CD4-positive, CD25-positive, alpha-beta regulatory T cell (primary cell): ENCODE measurements around the gene PNKD. TPM values are rescaled to one million over a fixed set of nuclear protein-coding genes. Genes with fewer than 3 reads are reported as not detected.

Experiments
- ATAC-seq, 2 donors: fragments of 150-1000 bp; cut with Tn5 transposase; one replicate each; pipeline ENCODE4 v1.10.0; 2021; ENCODE audit warnings: low read depth in 2 of 2, moderate number of reproducible peaks in 2 of 2, moderate library complexity in 1 of 2
- DNase-seq, 3 donors: peaks; one replicate each; pipeline versions ENCODE4 v3.0.0 to v3.0.0-alpha.2; 2012 to 2022; ENCODE audit warnings: mixed read lengths in 1 of 3
- H3K27ac ChIP-seq: one replicate; pipeline ENCODE4 v1.7.0; 2013; ENCODE audit warnings: mild to moderate bottlenecking, low read length; ENCODE audit not compliant: insufficient read depth, poor library complexity, severe bottlenecking
- H3K27me3 ChIP-seq: one replicate; pipeline ENCODE4 v1.7.0; 2013; ENCODE audit warnings: low read length; ENCODE audit not compliant: control insufficient read depth, insufficient read depth
- H3K36me3 ChIP-seq: one replicate; pipeline ENCODE4 v1.7.0; 2013; ENCODE audit warnings: mild to moderate bottlenecking, low read length, moderate library complexity; ENCODE audit not compliant: control insufficient read depth, insufficient read depth
- H3K4me1 ChIP-seq: 2 replicates; pipeline ENCODE4 v1.7.0; 2013; ENCODE audit warnings: mild to moderate bottlenecking, low read length; ENCODE audit not compliant: insufficient read depth, control insufficient read depth, poor library complexity, severe bottlenecking
- H3K4me3 ChIP-seq: one replicate; pipeline ENCODE4 v1.7.0; 2013; ENCODE audit warnings: low read depth, mild to moderate bottlenecking, low read length, moderate library complexity
- H3K9me3 ChIP-seq, 2 experiments: 1 replicate in 1 of 2; 2 replicates in 1 of 2; pipeline ENCODE4 v1.7.0; 2013; ENCODE audit warnings: low read length in 2 of 2, mild to moderate bottlenecking in 1 of 2, moderate library complexity in 1 of 2; ENCODE audit not compliant: control insufficient read depth in 2 of 2
- H3K27ac Mint-ChIP-seq, 3 donors: one replicate each; pipeline ENCODE4 v1.8.0; 2020 to 2022; ENCODE audit warnings: mild to moderate bottlenecking in 3 of 3, mixed read lengths in 3 of 3, moderate library complexity in 2 of 3
- H3K27me3 Mint-ChIP-seq: one replicate; pipeline ENCODE4 v1.8.0; 2022; ENCODE audit warnings: mild to moderate bottlenecking, mixed read lengths
- H3K36me3 Mint-ChIP-seq: one replicate; pipeline ENCODE4 v1.8.0; 2020; ENCODE audit warnings: mixed read lengths
- H3K4me1 Mint-ChIP-seq, 4 donors: one replicate each; pipeline ENCODE4 v1.8.0; 2020 to 2022; ENCODE audit warnings: mixed read lengths in 4 of 4, mild to moderate bottlenecking in 1 of 4
- H3K4me3 Mint-ChIP-seq, 4 donors: one replicate each; pipeline ENCODE4 v1.8.0; 2020 to 2022; ENCODE audit warnings: mild to moderate bottlenecking in 4 of 4, mixed read lengths in 4 of 4, moderate library complexity in 3 of 4
- H3K9me3 Mint-ChIP-seq, 7 donors: one replicate each; pipeline ENCODE4 v1.8.0; 2020 to 2022; ENCODE audit warnings: mixed read lengths in 7 of 7, mild to moderate bottlenecking in 3 of 7, moderate library complexity in 2 of 7
- polyA plus RNA-seq, 4 donors: library from polyadenylated mRNA; unstranded; fragments of 300-500 nt; fragmentation: Illumina TruSeq; gene quantifications; one replicate each; pipeline ENCODE4 v1.2.3, GENCODE V29; 2021
- total RNA-seq: library from RNA; stranded (reverse); gene quantifications from one replicate; pipeline ENCODE4 v1.2.3, GENCODE V29; 2022

PNKD gene
- total and polyA plus RNA-seq, 5 donors from 2014 or later = 21.9 to 107 (median 98.0) TPM

DNA sequence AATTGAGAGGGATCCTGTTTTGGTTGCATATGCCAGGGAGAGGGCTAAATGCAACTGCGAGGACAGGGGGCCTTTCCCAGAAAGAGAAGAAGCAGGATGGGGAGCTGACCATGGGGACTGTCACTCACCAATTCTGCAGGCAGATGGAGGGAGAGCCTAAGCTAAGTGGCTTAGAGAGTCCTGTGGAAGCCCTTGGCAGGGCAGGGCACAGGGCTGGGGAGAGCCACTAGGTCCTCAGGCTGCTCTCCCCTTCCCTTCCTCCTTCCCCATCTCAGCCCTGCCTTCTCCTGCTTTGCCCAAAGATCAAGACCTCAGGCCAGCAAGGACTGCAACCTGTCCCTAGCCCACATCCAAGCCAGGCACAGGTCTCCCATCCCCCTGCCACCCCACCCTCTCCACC, 62.0 kb downstream of the PNKD start:
- DNase-seq (no peak), ATAC-seq (no peak)
- peak overlapping the region in 1 of 4 donors; percentile 54 for H3K4me3 Mint-ChIP-seq
- Histone ChIP-seq H3K27me3 (no peaks in the 10 kb centered on the region), H3K4me3 (no peak overlapping the region), H3K9me3 (no peaks in the 10 kb centered on the region), H3K27ac (no peak overlapping the region), H3K36me3 (no peaks in the 10 kb centered on the region), H3K4me1 (peaks cover 4% of the 10 kb centered on the region)
- peaks cover 4% of the 10 kb centered on the region for H3K27me3 Mint-ChIP-seq
- H3K36me3 Mint-ChIP-seq = no peaks in the 10 kb centered on the region
- peaks cover 0 to 6% (median 1%) of the 10 kb centered on the region in 4 donors for H3K4me1 Mint-ChIP-seq
- peaks cover 0 to 3% (median 0%) of the 10 kb centered on the region in 7 donors for H3K9me3 Mint-ChIP-seq
- no peak overlapping the region for H3K27ac Mint-ChIP-seq

DNA sequence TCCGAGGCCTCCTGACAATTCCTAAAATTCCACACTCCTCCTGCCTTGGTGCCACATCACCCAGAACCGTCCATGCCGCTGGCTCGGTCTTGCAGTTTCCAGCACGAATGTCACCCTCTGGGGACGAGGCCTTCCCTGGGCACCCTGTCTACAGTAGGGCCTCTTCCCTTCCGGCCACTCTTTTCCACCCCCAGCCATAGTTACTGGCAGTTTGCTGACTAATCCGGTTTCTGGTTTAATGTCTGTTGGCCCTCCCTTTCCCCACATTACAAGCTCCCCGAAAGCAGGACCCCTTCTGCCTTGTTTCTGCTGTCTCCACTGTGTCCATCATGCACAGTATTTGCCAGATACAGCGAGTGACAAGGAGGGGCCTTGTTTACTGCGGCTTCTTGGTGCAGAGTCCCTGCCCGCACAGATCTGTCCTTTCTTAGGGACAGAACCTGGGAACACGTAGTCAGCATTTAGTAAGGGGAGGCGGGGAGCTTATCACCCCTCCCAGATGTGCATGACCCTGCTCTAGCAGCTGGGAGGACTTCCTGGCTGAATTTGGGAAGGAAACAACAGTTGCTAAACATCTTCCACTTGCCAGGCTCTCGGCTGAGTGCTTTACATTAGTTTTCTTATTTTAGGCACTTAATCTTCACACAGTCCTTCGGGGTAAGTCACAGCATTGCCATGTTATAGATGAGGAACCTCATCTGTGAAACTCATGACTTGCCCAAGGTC, 62.8 kb downstream of the PNKD start:
- Histone ChIP-seq H3K4me3 (no peak overlapping the region), H3K4me1 (peaks cover 4% of the 10 kb centered on the region), H3K9me3 (no peaks in the 10 kb centered on the region), H3K36me3 (no peaks in the 10 kb centered on the region), H3K27me3 (no peaks in the 10 kb centered on the region), H3K27ac (no peak overlapping the region)
- H3K4me3 Mint-ChIP-seq = no peak overlapping the region
- H3K4me1 Mint-ChIP-seq = peaks cover 0 to 3% (median 0%) of the 10 kb centered on the region in 4 donors
- H3K27ac Mint-ChIP-seq = peak overlapping the region in 1 of 3 donors; percentile 57
- peaks cover 0 to 3% (median 0%) of the 10 kb centered on the region in 7 donors for H3K9me3 Mint-ChIP-seq
- peaks cover under 1% of the 10 kb centered on the region for H3K27me3 Mint-ChIP-seq
- ATAC-seq = no peak
- no peaks in the 10 kb centered on the region for H3K36me3 Mint-ChIP-seq
- no peak for DNase-seq

DNA sequence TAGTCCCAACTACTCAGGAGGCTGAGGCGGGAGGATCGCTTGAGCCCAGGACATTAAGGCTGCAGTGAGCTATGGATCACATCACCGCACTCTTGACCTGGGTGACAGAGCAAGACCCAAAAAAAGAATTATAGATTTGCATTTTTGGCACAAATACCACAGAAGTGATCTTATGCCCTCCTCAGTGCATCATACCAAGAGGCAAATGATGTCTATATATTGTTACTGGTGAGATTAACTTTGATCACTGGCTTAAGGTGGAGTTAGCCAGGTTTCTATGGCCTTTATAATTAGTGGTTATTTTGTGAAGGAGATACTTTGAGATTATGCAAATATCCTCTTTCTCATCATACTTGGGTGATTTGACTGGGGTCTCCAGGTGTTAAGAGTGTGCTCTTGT, 64.2 kb downstream of the PNKD start:
- Histone ChIP-seq H3K27me3 (no peaks in the 10 kb centered on the region), H3K4me1 (peaks cover 4% of the 10 kb centered on the region), H3K9me3 (no peaks in the 10 kb centered on the region), H3K4me3 (no peak overlapping the region), H3K27ac (no peak overlapping the region), H3K36me3 (no peaks in the 10 kb centered on the region)
- no peak for DNase-seq
- H3K36me3 Mint-ChIP-seq = no peaks in the 10 kb centered on the region
- no peak for ATAC-seq
- H3K4me1 Mint-ChIP-seq = peaks cover 0 to 3% (median 0%) of the 10 kb centered on the region in 4 donors
- H3K27me3 Mint-ChIP-seq = no peaks in the 10 kb centered on the region
- H3K4me3 Mint-ChIP-seq = no peak overlapping the region
- no peak overlapping the region for H3K27ac Mint-ChIP-seq
- H3K9me3 Mint-ChIP-seq = peaks cover 0 to 3% (median 0%) of the 10 kb centered on the region in 7 donors

DNA sequence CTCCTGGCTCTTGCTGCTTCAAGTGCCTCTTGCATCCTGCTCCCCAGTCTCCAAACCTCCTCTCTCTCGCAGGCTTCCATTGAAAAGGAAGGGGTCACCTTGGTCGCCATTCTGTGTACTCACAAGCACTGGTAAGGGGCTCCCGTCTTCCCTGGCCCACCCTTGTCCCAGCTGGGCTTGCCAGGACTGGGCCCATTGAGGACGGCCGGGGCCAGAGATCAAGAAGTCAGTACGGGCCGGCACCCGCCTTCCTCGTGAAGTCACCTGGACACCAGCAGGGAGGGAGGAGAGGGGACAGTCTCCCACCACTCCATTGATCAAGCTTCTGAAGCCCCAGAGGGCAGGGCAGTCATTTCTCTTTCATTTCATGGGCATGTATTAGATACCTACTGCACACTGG, 70.3 kb downstream of the PNKD start:
- Mint-ChIP-seq H3K36me3 (no peaks in the 10 kb centered on the region), H3K27ac (peak overlapping the region in 1 of 3 donors; percentile 17), H3K9me3 (peaks cover 0 to 1% (median 0%) of the 10 kb centered on the region in 7 donors), H3K4me3 (no peak overlapping the region), H3K4me1 (peaks cover 0 to 2% (median 0%) of the 10 kb centered on the region in 4 donors), H3K27me3 (peaks cover 7% of the 10 kb centered on the region)
- H3K27me3 ChIP-seq = no peaks in the 10 kb centered on the region
- H3K4me3 ChIP-seq = no peak overlapping the region
- no peak for ATAC-seq
- no peak overlapping the region for H3K27ac ChIP-seq
- H3K36me3 ChIP-seq = no peaks in the 10 kb centered on the region
- H3K4me1 ChIP-seq = no peaks in the 10 kb centered on the region
- H3K9me3 ChIP-seq = no peaks in the 10 kb centered on the region
- no peak for DNase-seq

DNA sequence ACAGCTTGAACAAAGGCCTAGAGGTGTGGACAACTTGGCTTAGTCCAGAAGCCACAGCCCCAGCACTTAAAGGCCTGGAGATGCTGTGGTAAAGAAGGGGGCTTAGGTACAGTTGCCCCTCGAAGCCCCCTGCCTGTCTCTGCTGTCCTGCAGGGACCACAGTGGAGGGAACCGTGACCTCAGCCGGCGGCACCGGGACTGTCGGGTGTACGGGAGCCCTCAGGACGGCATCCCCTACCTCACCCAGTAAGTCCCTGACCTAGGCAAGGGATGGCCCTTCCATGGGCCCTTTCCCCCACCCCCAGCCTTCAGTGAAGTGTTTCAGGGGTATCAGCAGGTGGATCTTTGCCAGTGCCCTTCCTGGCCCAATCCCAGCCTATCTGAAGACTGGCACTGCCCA, 71.1 kb downstream of the PNKD start:
- no peak for ATAC-seq
- Mint-ChIP-seq H3K27me3 (peaks cover 7% of the 10 kb centered on the region), H3K9me3 (peaks cover 0 to 1% (median 0%) of the 10 kb centered on the region in 7 donors), H3K27ac (no peak overlapping the region), H3K4me3 (no peak overlapping the region), H3K36me3 (no peaks in the 10 kb centered on the region), H3K4me1 (peaks cover 0 to 2% (median 0%) of the 10 kb centered on the region in 4 donors)
- Histone ChIP-seq H3K27ac (no peak overlapping the region), H3K27me3 (no peaks in the 10 kb centered on the region), H3K9me3 (no peaks in the 10 kb centered on the region), H3K4me1 (no peaks in the 10 kb centered on the region), H3K36me3 (no peaks in the 10 kb centered on the region), H3K4me3 (no peak overlapping the region)
- no peak for DNase-seq

DNA sequence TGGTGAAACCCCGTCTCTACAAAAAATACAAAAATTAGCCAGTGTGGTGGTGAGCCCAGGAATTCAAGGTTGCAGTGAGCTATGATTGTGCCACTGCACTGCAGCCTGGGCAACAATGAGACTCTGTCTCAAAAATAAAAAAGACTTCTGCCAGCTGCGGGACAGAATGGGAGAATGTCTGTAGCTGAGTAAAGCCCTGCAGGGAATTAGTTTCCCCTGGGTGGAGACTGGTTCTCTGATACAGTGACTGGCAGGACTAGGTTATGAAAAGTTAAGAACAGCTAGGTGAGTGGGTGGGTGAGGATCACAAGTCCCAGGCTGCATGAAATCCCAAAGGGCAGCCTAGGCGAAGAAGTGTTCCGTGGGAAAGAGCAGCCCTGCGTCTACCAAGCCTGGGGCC, 72.5 kb downstream of the PNKD start:
- H3K4me3 Mint-ChIP-seq = no peak overlapping the region
- H3K36me3 ChIP-seq = no peaks in the 10 kb centered on the region
- no peak overlapping the region for H3K4me3 ChIP-seq
- H3K27me3 Mint-ChIP-seq = peaks cover 7% of the 10 kb centered on the region
- no peak overlapping the region for H3K27ac Mint-ChIP-seq
- H3K4me1 Mint-ChIP-seq = peaks cover 0 to 2% (median under 1%) of the 10 kb centered on the region in 4 donors
- no peaks in the 10 kb centered on the region for H3K36me3 Mint-ChIP-seq
- peaks cover 0 to 1% (median 0%) of the 10 kb centered on the region in 7 donors for H3K9me3 Mint-ChIP-seq
- no peak overlapping the region for H3K27ac ChIP-seq
- DNase-seq (no peak), ATAC-seq (no peak)
- no peaks in the 10 kb centered on the region for H3K9me3 ChIP-seq
- H3K27me3 ChIP-seq = no peaks in the 10 kb centered on the region
- H3K4me1 ChIP-seq = no peaks in the 10 kb centered on the region

DNA sequence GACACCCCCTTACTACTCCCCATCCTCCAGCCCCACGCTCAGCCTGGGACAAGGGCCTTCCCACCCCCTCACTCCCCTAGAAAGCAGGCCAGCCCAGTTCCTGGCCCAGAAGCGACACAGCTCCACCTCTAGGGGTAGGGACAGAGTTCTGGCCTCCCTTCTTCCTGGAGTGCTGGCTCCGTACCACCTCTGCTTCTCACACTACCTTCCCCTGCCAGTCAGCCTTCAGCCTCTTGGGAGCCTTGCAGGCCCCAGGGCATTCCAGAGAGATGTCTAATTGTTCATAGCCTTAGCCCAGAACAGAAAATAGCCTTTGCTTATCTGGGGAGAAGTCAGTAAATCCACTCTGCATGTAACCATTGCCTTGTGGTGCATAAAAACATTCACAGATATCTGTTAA, 73.3 kb downstream of the PNKD start:
- no peaks in the 10 kb centered on the region for H3K27me3 ChIP-seq
- peak overlapping the region in 1 of 3 donors; percentile 40 for H3K27ac Mint-ChIP-seq
- no peaks in the 10 kb centered on the region for H3K4me1 ChIP-seq
- H3K9me3 ChIP-seq = no peaks in the 10 kb centered on the region
- no peak overlapping the region for H3K4me3 ChIP-seq
- H3K27ac ChIP-seq = no peak overlapping the region
- H3K27me3 Mint-ChIP-seq = peaks cover 7% of the 10 kb centered on the region
- H3K36me3 ChIP-seq = no peaks in the 10 kb centered on the region
- H3K36me3 Mint-ChIP-seq = no peaks in the 10 kb centered on the region
- H3K4me1 Mint-ChIP-seq = peaks cover 0 to 2% (median under 1%) of the 10 kb centered on the region in 4 donors
- H3K4me3 Mint-ChIP-seq = no peak overlapping the region
- DNase-seq (no peak), ATAC-seq (no peak)
- H3K9me3 Mint-ChIP-seq = peaks cover 0 to 1% (median 0%) of the 10 kb centered on the region in 7 donors
